Testis (tissue), 2 donors: ENCODE data around the gene CLDN2.

Source experiments
- CTCF ChIP-seq, 3 experiments: fragments of 450-650 bp in 2 of 3; fragments of 200-600 bp in 1 of 3; sonication (generic) in 1 of 3; IDR thresholded peaks; one replicate each; pipeline ENCODE4 v1.5.1; 2016 to 2019; ENCODE audit warnings: antibody characterized with exemption in 3 of 3, mild to moderate bottlenecking in 2 of 3, moderate library complexity in 1 of 3
- POLR2A ChIP-seq: fragments of 450-650 bp; IDR thresholded peaks from one replicate; pipeline ENCODE4 v1.6.1; 2017; ENCODE audit warnings: antibody characterized with exemption, mild to moderate bottlenecking, moderate library complexity

GRCh38 chrX:106951230-106951629 is 31.0 kb downstream of the CLDN2 start:
- TF ChIP-seq POLR2A (no peak), CTCF (IDR thresholded peaks at IDR 0.05) (no peak)
